Mononuclear cell (primary cell): ENCODE results near the gene LARP6. TPM values are rescaled to one million over a fixed set of nuclear protein-coding genes. Genes with fewer than 3 reads are reported as not detected.

Experiments used
- total RNA-seq: library from RNA; depleted of rRNA; stranded (reverse); fragments of >200 nt; gene quantifications from one replicate; pipeline ENCODE4 v1.2.3, GENCODE V29; 2012

LARP6 gene
- total RNA-seq, 1 donor = not detected

Other genes starting within 250 kb of the LARP6 start
- gene UACA, start 90.6 kb downstream of the LARP6 start, total RNA-seq = 2.5 TPM
- 0.10 TPM for gene THAP10, start 38.3 kb upstream of the LARP6 start, total RNA-seq
- gene LRRC49, start 38.7 kb upstream of the LARP6 start, total RNA-seq = 0.21 TPM